ENCODE measurements around the gene CRIP2. TPM values are rescaled to one million over a fixed set of nuclear protein-coding genes. Genes with fewer than 3 reads are reported as not detected.

CRIP2 gene
- total and polyA plus RNA-seq, 9 of the 15 experiments (the other 6 are each of a cell fraction or from before 2014, with no cell fraction given): 0.18 to 2.0 (median 0.69) TPM; not detected in 1

GRCh38 chr14:105442834-105443233 is 31.8 kb upstream of the CRIP2 start:
- no peaks in the 10 kb centered on the region for H3K9me3 ChIP-seq (replicated peaks; ENCODE audit: control insufficient read depth, insufficient read depth, low read depth, low read length)
- H2AFZ ChIP-seq (ENCODE audit: low read depth, low read length): no peak overlapping the region
- WGBS (ENCODE audit: insufficient coverage, low coverage, missing lambda C conversion rate): 82% methylated on average over 10 of the region's 12 CpGs
- intact Hi-C loops (cut with micrococcal nuclease) (no loop called here), in situ Hi-C loops (cut with MboI) (no loop called here)
- 0 out of 2 replicates have a peak, but pooled peaks cover 6% of the 10 kb centered on the region for H4K20me1 ChIP-seq (replicated peaks; ENCODE audit: control insufficient read depth, insufficient read depth, low read length)
- ATAC-seq: no peak
- DNase-seq (ENCODE audit: extremely low read depth in 1 of 4, low spot score in 3 of 4): no peak
- H3K4me2 ChIP-seq (ENCODE audit: insufficient read depth, low read length): no peak overlapping the region
- H3K4me1 ChIP-seq (replicated peaks in 1 of 2; ENCODE audit: control insufficient read depth in 2 of 2, insufficient read depth in 2 of 2, low read length in 2 of 2): peaks cover 0 to 50% of the 10 kb centered on the region in 2 experiments; a peak in 2 of 5 replicates
- H3K9ac ChIP-seq (ENCODE audit: insufficient read depth in 1 of 2, low read depth in 2 of 2, low read length in 2 of 2): no peak overlapping the region
- BruUV-seq (replicated peaks): no TSS peak
- H3K79me2 ChIP-seq (ENCODE audit: control insufficient read depth, insufficient read depth, low read length): peaks cover 15% of the 10 kb centered on the region
- POLR2A ChIA-PET: no interaction called here
- H3K27ac ChIP-seq (ENCODE audit: extremely low read depth, low read depth, low read length): no peak overlapping the region
- no peaks in the 10 kb centered on the region for H3K27me3 ChIP-seq (ENCODE audit: control insufficient read depth in 2 of 2, insufficient read depth in 2 of 2, low read length in 2 of 2)
- no peaks in the 10 kb centered on the region for H3K9me1 ChIP-seq (ENCODE audit: control insufficient read depth, insufficient read depth, low read length)
- peaks cover 45% of the 10 kb centered on the region; the same call in 1 of the 3 replicates for H3K36me3 ChIP-seq (ENCODE audit: control insufficient read depth, insufficient read depth, low read length)
- no peak overlapping the region for H3K4me3 ChIP-seq
- no peak for FAIRE-seq
- no peak for TF ChIP-seq SIN3B (IDR thresholded peaks at IDR 0.05; ENCODE audit: low read depth)
- TF ChIP-seq POLR2G (IDR thresholded peaks at IDR 0.05; ENCODE audit: low read depth, low read length): peak; percentile 35; the same call in 1 of the 2 replicates
- CTCF ChIA-PET (ENCODE audit: low intra/inter-chr PET ratio): no interaction called here

GRCh38 chr14:105444859-105445258 is 29.8 kb upstream of the CRIP2 start:
- Histone ChIP-seq H3K27me3 (ENCODE audit: control insufficient read depth in 2 of 2, insufficient read depth in 2 of 2, low read length in 2 of 2) (no peaks in the 10 kb centered on the region), H3K4me2 (ENCODE audit: insufficient read depth, low read length) (no peak overlapping the region), H3K9me3 (replicated peaks; ENCODE audit: control insufficient read depth, insufficient read depth, low read depth, low read length) (no peaks in the 10 kb centered on the region), H3K4me1 (replicated peaks in 1 of 2; ENCODE audit: control insufficient read depth in 2 of 2, insufficient read depth in 2 of 2, low read length in 2 of 2) (peaks cover 0 to 52% of the 10 kb centered on the region in 2 experiments; a peak in 2 of 5 replicates), H3K36me3 (ENCODE audit: control insufficient read depth, insufficient read depth, low read length) (peaks cover 43% of the 10 kb centered on the region; the same call in 1 of the 3 replicates), H3K9me1 (ENCODE audit: control insufficient read depth, insufficient read depth, low read length) (no peaks in the 10 kb centered on the region), H3K79me2 (ENCODE audit: control insufficient read depth, insufficient read depth, low read length) (peaks cover 5% of the 10 kb centered on the region; the same call in 1 of the 3 replicates), H4K20me1 (replicated peaks; ENCODE audit: control insufficient read depth, insufficient read depth, low read length) (0 out of 2 replicates have a peak, but pooled peaks cover 4% of the 10 kb centered on the region), H3K27ac (ENCODE audit: extremely low read depth, low read depth, low read length) (no peak overlapping the region), H3K4me3 (no peak overlapping the region), H2AFZ (ENCODE audit: low read depth, low read length) (no peak overlapping the region), H3K9ac (ENCODE audit: insufficient read depth in 1 of 2, low read depth in 2 of 2, low read length in 2 of 2) (no peak overlapping the region)
- ChIA-PET POLR2A (no interaction called here), CTCF (ENCODE audit: low intra/inter-chr PET ratio) (no interaction called here)
- no TSS peak for BruUV-seq (replicated peaks)
- 93% methylated on average over 5 of the region's 17 CpGs for WGBS (ENCODE audit: insufficient coverage, low coverage, missing lambda C conversion rate)
- intact Hi-C loops (cut with micrococcal nuclease): loop anchor here (5.0 kb wide), 1 partner anchor 42 kb away; the partner anchor contains the start of gene CRIP1
- ATAC-seq: no peak
- no peak for DNase-seq (ENCODE audit: extremely low read depth in 1 of 4, low spot score in 3 of 4)
- in situ Hi-C loops (cut with MboI): no loop called here
- no peak for FAIRE-seq
- no peak for TF ChIP-seq SAFB2 (IDR thresholded peaks at IDR 0.05; ENCODE audit: borderline replicate concordance, low read depth, low read length, severe bottlenecking)
- no peak for TF ChIP-seq FOSL1 (tag; conservative IDR thresholded peaks at IDR 0.05)
- no peak for TF ChIP-seq ZNF639 (CRISPR knock-in tag; conservative IDR thresholded peaks at IDR 0.05 in 1 of 2, IDR thresholded peaks at IDR 0.05 in 1 of 2)
- no peak for TF ChIP-seq PURB (CRISPR knock-in tag; IDR thresholded peaks at IDR 0.05; ENCODE audit: low read depth)
- no peak for TF ChIP-seq POLR2B (IDR thresholded peaks at IDR 0.05; ENCODE audit: low read depth, partially characterized antibody)
- TF ChIP-seq HEY1 (CRISPR knock-in tag; IDR thresholded peaks at IDR 0.05; ENCODE audit: borderline replicate concordance): no peak
- no peak for TF ChIP-seq BCL6 (CRISPR knock-in tag; IDR thresholded peaks at IDR 0.05)
- TF ChIP-seq FOS (IDR thresholded peaks at IDR 0.05; ENCODE audit: extremely low read depth, insufficient read length): no peak
